HG03432 (cell line): ENCODE data around the gene COA7.

Experiments used
- ATAC-seq: cut with Tn5 transposase; IDR thresholded peaks from one replicate; pipeline ENCODE4 v1.9.1; 2021; ENCODE audit warnings: mild to moderate bottlenecking, moderate library complexity; ENCODE audit not compliant: unreplicated experiment

The COA7 gene

GRCh38 chr1:52637946-52638345 is 60.2 kb downstream of the COA7 start:
- ATAC-seq = no peak

GRCh38 chr1:52636721-52637695 is 61.1 kb downstream of the COA7 start:
- peak; percentile 81 for ATAC-seq

GRCh38 chr1:52635321-52636089 is 62.6 kb downstream of the COA7 start:
- ATAC-seq = no peak
